Keratinocyte (primary cell): ENCODE results near the gene PDXDC1.
"Not testable (repeated sequence)": the region's sequence is repeated elsewhere in the genome, so short reads cannot be mapped to it uniquely, and the experiment has no call there.

Experiments
- EZH2 ChIP-seq: IDR thresholded peaks from one replicate; pipeline ENCODE4 v1.6.1; 2012; ENCODE audit warnings: inconsistent platforms, mild to moderate bottlenecking, low read length, moderate library complexity
- TF ChIP-seq, protein P1 (sequence below), 3 experiments: IDR thresholded peaks in 1 of 3; conservative IDR thresholded peaks in 1 of 3; optimal IDR thresholded peaks in 1 of 3; 2 replicates in 2 of 3; 3 replicates in 1 of 3; pipeline versions ENCODE3 to v1.5.1; 2011; ENCODE audit warnings: low read length in 3 of 3, mild to moderate bottlenecking in 3 of 3, moderate library complexity in 2 of 3, control low read depth in 1 of 3, inconsistent platforms in 1 of 3; ENCODE audit not compliant: insufficient read depth in 2 of 3; ENCODE audit errors: extremely low read depth in 1 of 3

DNA sequence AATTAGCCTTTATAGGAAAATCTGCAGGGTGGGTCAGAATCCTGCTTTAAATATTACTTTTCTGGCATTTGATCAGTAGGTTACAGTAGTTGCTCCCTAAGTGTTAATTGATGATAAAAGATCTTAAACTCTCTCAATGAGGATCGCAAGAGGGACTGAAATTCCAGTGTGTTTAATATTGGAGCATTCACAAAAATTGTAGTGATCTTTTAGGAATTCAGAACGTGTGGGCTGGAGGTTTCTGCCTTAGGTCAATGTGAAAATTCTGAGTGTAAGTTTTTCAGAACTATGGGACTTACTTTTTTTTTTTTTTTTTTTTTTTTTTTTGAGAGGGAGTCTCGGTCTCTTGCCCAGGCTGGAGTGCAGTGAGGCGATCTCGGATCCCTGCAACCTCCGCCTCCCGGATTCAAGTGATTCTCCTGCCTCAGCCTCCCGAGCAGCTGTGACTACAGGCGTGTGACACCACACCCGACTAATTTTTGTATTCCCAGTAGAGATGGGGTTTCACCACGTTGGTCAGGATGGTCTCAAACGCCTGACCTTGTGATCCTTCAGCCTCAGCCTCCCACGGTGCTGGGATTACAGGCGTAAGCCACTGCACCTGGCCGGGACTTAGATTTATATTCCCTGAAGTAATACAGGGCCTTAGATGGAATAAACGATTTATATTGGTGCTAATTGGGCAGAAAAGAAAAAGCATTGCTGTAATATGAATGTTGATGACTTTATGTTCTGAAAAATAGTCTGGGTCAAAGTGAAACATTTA lies 2.3 kb downstream of the PDXDC1 start:
- TF ChIP-seq, protein P1, sequence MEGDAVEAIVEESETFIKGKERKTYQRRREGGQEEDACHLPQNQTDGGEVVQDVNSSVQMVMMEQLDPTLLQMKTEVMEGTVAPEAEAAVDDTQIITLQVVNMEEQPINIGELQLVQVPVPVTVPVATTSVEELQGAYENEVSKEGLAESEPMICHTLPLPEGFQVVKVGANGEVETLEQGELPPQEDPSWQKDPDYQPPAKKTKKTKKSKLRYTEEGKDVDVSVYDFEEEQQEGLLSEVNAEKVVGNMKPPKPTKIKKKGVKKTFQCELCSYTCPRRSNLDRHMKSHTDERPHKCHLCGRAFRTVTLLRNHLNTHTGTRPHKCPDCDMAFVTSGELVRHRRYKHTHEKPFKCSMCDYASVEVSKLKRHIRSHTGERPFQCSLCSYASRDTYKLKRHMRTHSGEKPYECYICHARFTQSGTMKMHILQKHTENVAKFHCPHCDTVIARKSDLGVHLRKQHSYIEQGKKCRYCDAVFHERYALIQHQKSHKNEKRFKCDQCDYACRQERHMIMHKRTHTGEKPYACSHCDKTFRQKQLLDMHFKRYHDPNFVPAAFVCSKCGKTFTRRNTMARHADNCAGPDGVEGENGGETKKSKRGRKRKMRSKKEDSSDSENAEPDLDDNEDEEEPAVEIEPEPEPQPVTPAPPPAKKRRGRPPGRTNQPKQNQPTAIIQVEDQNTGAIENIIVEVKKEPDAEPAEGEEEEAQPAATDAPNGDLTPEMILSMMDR (optimal IDR thresholded peaks at IDR 0.05 in 1 of 3, IDR thresholded peaks at IDR 0.05 in 1 of 3, conservative IDR thresholded peaks at IDR 0.05 in 1 of 3; ENCODE audit: extremely low read depth in 1 of 3, insufficient read depth in 2 of 3, low read length in 3 of 3), result not testable (repeated sequence)
- not testable (repeated sequence) for TF ChIP-seq EZH2
